Activated CD4-positive, alpha-beta T cell treated with anti-CD3 and anti-CD28 coated beads, Interleukin-2, amount 50 U/mL, for 4 hours (primary cell): Measurements from ENCODE around the gene MAML3.

ENCODE experiments used
- DNase-seq, 2 experiments: peaks; one replicate each; pipeline ENCODE4 v3.0.0-alpha.2; 2020

The MAML3 gene

GRCh38 chr4:140097572-140097971 is 56.4 kb downstream of the MAML3 start:
- DNase-seq = no peak

- no peak for DNase-seq
Measured at GRCh38 chr4:140096921-140097320, 57.1 kb downstream of the MAML3 start.

- no peak for DNase-seq
Measured at GRCh38 chr4:140096483-140096861, 57.5 kb downstream of the MAML3 start.

GRCh38 chr4:140095694-140096482 is 58.1 kb downstream of the MAML3 start:
- peak; percentile 49 to 56 for DNase-seq

GRCh38 chr4:140094438-140095420 is 59.3 kb downstream of the MAML3 start:
- DNase-seq = peak; percentile 57 to 58

- no peak for DNase-seq
Measured at GRCh38 chr4:140092094-140092851, 61.7 kb downstream of the MAML3 start.

GRCh38 chr4:140091305-140091704 is 62.7 kb downstream of the MAML3 start:
- DNase-seq = no peak

- no peak for DNase-seq
Measured at GRCh38 chr4:140090215-140090731, 63.7 kb downstream of the MAML3 start.

- DNase-seq = no peak
Measured at GRCh38 chr4:140089216-140089615, 64.8 kb downstream of the MAML3 start.

GRCh38 chr4:140088323-140088967 is 65.5 kb downstream of the MAML3 start:
- DNase-seq = no peak

- no peak for DNase-seq
Measured at GRCh38 chr4:140085881-140086280, 68.1 kb downstream of the MAML3 start.

- DNase-seq = no peak
Measured at GRCh38 chr4:140085062-140085622, 68.8 kb downstream of the MAML3 start.

- DNase-seq = no peak
Measured at GRCh38 chr4:140084385-140084784, 69.6 kb downstream of the MAML3 start.

- DNase-seq = no peak
Measured at GRCh38 chr4:140082391-140082755, 71.6 kb downstream of the MAML3 start.

GRCh38 chr4:140081641-140082390 is 72.2 kb downstream of the MAML3 start:
- DNase-seq = no peak

- no peak for DNase-seq
Measured at GRCh38 chr4:140080883-140081282, 73.1 kb downstream of the MAML3 start.

- no peak for DNase-seq
Measured at GRCh38 chr4:140078366-140078765, 75.6 kb downstream of the MAML3 start.

- no peak for DNase-seq
Measured at GRCh38 chr4:140076307-140076706, 77.7 kb downstream of the MAML3 start.

- peak; percentile 55 to 59 for DNase-seq
Measured at GRCh38 chr4:140071806-140072205, 82.2 kb downstream of the MAML3 start.

GRCh38 chr4:140070973-140071372 is 83.0 kb downstream of the MAML3 start:
- DNase-seq = no peak

- DNase-seq = no peak
Measured at GRCh38 chr4:140070366-140070765, 83.6 kb downstream of the MAML3 start.
